Esophagus (tissue), 2 donors: ENCODE data around the gene PRR18. TPM values are rescaled to one million over a fixed set of nuclear protein-coding genes. Genes with fewer than 3 reads are reported as not detected.
A peak's percentile ranks its signal among the peaks of the same experiment; 100 is the strongest.
"Not testable (repeated sequence)": the region's sequence is repeated elsewhere in the genome, so short reads cannot be mapped to it uniquely, and the experiment has no call there.

ENCODE experiments used
- H3K27ac ChIP-seq, 2 donors: one replicate each; pipeline ENCODE4 v1.5.1; 2013; ENCODE audit warnings: low read depth in 2 of 2, mild to moderate bottlenecking in 2 of 2, inconsistent platforms in 1 of 2, low read length in 1 of 2, moderate library complexity in 1 of 2
- H3K27me3 ChIP-seq, 2 donors: one replicate each; pipeline ENCODE4 v1.6.1; 2013; ENCODE audit warnings: low read length in 2 of 2, control low read depth in 1 of 2, mild to moderate bottlenecking in 1 of 2; ENCODE audit not compliant: insufficient read depth in 2 of 2, control insufficient read depth in 1 of 2
- H3K36me3 ChIP-seq, 2 donors: one replicate each; pipeline ENCODE4 v1.6.1; 2013; ENCODE audit warnings: low read length in 1 of 2; ENCODE audit not compliant: control insufficient read depth in 2 of 2, insufficient read depth in 2 of 2
- H3K4me1 ChIP-seq, 2 donors: one replicate each; pipeline ENCODE4 v1.6.1; 2013; ENCODE audit warnings: low read length in 1 of 2; ENCODE audit not compliant: control insufficient read depth in 2 of 2, insufficient read depth in 2 of 2
- H3K4me3 ChIP-seq, 2 donors: one replicate each; pipeline ENCODE4 v1.5.1; 2013; ENCODE audit warnings: low read length in 2 of 2, mild to moderate bottlenecking in 2 of 2, low read depth in 1 of 2, moderate library complexity in 1 of 2
- H3K9me3 ChIP-seq, 2 donors: one replicate each; pipeline ENCODE4 v1.6.1; 2013; ENCODE audit warnings: mild to moderate bottlenecking in 2 of 2, low read depth in 1 of 2, low read length in 1 of 2, moderate library complexity in 1 of 2; ENCODE audit not compliant: control insufficient read depth in 2 of 2, insufficient read depth in 1 of 2
- WGBS, 2 donors: extraction: QIAGEN DNeasy Blood & Tissue Kit; methylation state at CpG; one replicate each; pipeline ENCODE4 v1.1.7; 2013; 5-methylcytosine and 5-hydroxymethylcytosine counted together
- polyA plus RNA-seq, 2 donors: library from polyadenylated mRNA; stranded (reverse); fragments of 200-250 nt; gene quantifications; one replicate each; pipeline ENCODE4 v1.2.3, GENCODE V29; 2013
- donor health status: healthy with polysubstance abuse.
- donor health status: Bipolar disorder and iron deficiency.

The PRR18 gene
- polyA plus RNA-seq, 2 donors, result not detected

DNA sequence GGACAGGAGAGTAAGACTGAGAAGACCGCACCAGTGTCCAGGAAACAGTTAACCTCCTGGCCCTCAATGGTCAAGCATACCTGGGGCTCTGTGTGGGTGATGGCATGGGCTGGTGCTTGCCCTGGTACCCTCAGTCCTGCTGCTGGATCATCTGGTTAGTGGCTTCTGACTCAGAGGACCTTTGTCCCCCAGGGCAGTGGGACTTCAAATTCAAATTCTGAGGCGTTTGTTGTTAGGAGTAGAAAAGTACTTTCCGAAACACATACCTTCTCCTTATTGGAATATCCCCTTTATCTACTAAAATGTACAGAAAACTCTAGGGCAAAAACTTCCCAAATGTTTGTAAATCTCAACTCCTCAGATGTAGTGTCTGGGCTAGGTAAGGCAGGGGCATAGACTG lies 38.3 kb upstream of the PRR18 start:
- no peak overlapping the region for H3K27ac ChIP-seq
- peaks cover 0 to 4% of the 10 kb centered on the region in 2 donors for H3K4me1 ChIP-seq
- H3K4me3 ChIP-seq, result no peak overlapping the region
- H3K27me3 ChIP-seq, result no peaks in the 10 kb centered on the region
- WGBS, 2 donors, result 85 to 91% methylated on average over 3 of the region's 3 CpGs
- no peaks in the 10 kb centered on the region for H3K36me3 ChIP-seq
- no peaks in the 10 kb centered on the region for H3K9me3 ChIP-seq

DNA sequence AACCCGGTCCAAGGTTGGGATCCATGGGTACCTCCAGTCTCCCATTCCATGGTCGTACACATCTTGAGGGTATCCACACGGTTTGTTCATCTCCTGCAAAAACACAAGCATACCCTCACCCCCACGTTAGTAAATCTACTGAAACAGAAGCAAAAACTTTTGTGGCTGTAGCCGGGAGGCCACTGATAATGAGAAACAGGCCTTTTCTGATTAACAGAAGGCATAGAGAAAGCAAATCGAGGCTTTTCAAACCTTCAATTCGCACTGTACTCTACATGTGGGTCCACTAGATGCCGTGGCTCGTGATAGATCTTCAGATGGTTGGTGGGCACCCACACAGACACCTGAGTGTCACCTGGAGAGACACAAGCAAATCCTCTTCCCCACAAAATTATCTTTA lies 37.5 kb upstream of the PRR18 start:
- H3K4me1 ChIP-seq, H3K9me3 ChIP-seq: not testable (repeated sequence)

DNA sequence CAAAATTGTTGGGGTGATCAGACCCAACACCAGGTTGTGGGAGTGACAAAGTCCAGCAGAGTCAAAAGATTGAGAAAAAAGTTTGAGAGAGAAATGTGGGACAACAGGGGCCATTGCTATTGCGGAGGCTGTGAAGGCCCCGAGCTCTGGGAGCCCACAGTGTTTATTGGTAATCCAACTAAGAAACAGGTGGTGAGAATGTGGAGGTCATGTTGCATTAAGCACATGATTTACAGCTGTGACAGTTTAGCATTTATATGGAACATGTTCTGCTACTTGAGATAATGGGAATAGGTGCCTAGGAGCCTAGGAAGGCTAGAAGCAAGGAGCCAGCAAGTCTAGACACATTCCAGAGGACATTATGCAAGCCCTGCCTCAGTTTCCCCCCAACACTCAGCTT lies 36.7 kb upstream of the PRR18 start:
- 89 to 97% methylated on average over 2 of the region's 2 CpGs for whole genome bisulfite sequencing, 2 donors
- not testable (repeated sequence) for H3K27me3 ChIP-seq, H3K4me3 ChIP-seq, H3K36me3 ChIP-seq, H3K27ac ChIP-seq, H3K4me1 ChIP-seq, H3K9me3 ChIP-seq

More for the DNA sequence above, 37.5 kb upstream of the PRR18 start:
- not testable (repeated sequence) for H3K36me3 ChIP-seq, H3K27me3 ChIP-seq, H3K4me3 ChIP-seq, H3K27ac ChIP-seq
- 83 to 85% methylated on average over 9 of the region's 9 CpGs for WGBS, 2 donors

DNA sequence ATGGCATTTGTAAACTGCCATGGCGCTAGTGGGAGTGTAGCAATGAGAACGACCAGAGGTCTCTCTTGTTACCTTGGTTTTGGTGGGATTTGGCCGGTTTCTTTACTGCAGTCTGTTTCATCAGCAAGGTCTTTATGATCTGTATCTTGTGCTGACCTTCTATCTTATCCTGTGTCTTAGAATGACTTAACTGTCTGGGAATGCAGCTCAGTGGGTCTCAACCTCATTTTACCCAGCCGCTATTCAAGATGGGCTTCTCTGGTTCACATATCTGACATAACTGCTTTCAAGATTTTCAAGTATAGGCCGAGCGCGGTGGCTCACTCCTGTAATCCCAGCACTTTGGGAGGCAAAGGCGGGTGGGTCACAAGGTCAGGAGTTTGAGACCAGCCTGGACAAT lies 36.0 kb upstream of the PRR18 start:
- no peaks in the 10 kb centered on the region for H3K27me3 ChIP-seq
- no peaks in the 10 kb centered on the region for H3K9me3 ChIP-seq
- no peaks in the 10 kb centered on the region for H3K36me3 ChIP-seq
- H3K27ac ChIP-seq, result no peak overlapping the region
- 96% methylated on average over 8 of the region's 8 CpGs for WGBS, 2 donors
- H3K4me1 ChIP-seq, result peaks cover 4 to 7% of the 10 kb centered on the region in 2 donors
- no peak overlapping the region for H3K4me3 ChIP-seq

DNA sequence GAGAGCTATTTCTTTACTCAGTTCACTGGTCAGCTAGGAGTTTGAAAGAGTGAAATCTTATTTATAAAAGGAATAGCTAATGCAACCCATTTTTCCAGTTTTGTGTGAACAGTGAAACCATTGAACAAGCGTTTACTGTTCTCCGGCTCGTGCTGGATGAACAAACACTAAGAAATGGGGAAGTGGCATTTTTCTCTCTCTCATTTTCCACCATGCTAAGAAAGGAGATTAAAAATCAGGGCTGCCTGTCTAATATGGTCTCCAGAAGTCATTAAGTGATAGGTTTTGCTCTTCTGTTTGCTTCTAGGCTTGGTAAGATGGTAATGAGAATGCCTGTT lies 34.9 kb upstream of the PRR18 start:
- Histone ChIP-seq H3K36me3 (no peaks in the 10 kb centered on the region), H3K9me3 (no peaks in the 10 kb centered on the region), H3K27me3 (no peaks in the 10 kb centered on the region), H3K27ac (peak overlapping the region; percentile 86 to 89), H3K4me3 (peak overlapping the region; percentile 94 to 100), H3K4me1 (peaks cover 4 to 12% of the 10 kb centered on the region in 2 donors)
- WGBS, 2 donors, result 13 to 19% methylated on average over 3 of the region's 3 CpGs

DNA sequence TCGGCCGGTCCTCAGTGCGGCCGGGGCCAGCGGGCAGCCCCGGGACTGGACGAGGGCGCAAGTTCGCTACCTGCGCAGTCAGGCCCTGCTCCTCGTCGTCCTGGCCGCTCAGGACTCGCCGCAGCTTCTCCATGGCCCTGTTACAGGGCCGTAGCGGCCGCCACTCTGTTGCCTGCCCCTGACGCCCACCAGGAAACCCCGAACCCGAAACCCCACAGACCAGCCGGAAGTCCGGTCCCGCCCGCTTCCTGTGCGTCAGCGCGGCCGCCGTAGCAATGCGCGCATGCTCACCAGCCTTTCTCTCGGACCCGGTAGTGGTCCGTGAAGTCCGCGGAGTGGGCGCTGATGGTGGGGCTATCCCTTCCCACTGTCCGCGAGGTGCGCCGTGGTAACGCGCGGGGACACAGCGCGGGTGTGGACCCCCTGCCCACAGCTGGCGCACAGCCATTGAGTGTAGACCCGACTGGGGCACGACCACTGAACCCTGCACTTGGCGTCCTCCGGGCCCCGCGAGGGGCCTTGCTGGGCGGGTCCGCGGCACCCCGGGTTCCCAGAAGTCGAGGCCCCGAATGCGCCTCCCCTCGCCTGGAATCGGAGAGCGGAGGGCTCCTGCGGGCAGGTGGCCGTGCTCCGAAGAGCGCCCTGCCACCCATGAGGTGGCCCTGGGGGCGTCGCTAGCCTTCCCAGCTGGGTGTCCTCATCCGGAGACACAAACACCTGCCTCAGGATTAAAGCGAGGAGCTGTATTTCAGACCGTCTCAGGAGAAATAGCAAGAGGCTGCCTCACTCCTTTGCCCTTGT lies 34.4 kb upstream of the PRR18 start, which contains the start of gene SFT2D1:
Gene SFT2D1, minus strand, starts transcription at position 197 of the 801 bp plus-strand sequence. Its CDS starts 64 bp downstream, at position 133.
- WGBS, 2 donors, result 0% methylated on average over 71 to 73 of the region's 73 CpGs
- peak within 1 kb of the TSS; percentile 94 to 100 for H3K4me3 ChIP-seq
- H3K36me3 ChIP-seq, result no peaks in the 10 kb centered on the region
- no peaks in the 10 kb centered on the region for H3K27me3 ChIP-seq
- no peaks in the 10 kb centered on the region for H3K9me3 ChIP-seq
- peak within 1 kb of the TSS; percentile 86 to 89 for H3K27ac ChIP-seq
- H3K4me1 ChIP-seq, result peaks cover 4 to 12% of the 10 kb centered on the region in 2 donors

DNA sequence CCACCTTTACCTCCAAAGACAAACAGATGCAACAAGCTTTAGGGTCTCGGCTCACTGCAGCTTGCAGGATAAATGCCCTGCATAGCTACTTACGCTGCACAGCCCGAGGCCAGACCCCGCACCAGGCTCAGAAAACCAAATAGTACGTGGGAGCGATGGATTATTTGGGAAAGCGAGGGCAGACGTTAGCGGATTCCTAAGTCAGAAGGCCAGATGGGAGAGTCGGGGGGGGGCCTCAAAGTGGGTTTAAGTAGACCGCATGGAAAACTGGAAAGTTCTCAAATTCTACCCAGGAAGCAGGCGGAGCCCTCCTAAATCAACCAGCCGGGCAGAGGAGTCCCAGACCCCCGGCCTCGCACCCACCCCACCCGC lies 33.8 kb upstream of the PRR18 start:
- H3K4me3 ChIP-seq, result peak overlapping the region; percentile 94 to 100
- no peaks in the 10 kb centered on the region for H3K27me3 ChIP-seq
- no peaks in the 10 kb centered on the region for H3K9me3 ChIP-seq
- peaks cover 0 to 4% of the 10 kb centered on the region in 2 donors for H3K36me3 ChIP-seq
- H3K27ac ChIP-seq, result peak overlapping the region; percentile 86 to 89
- H3K4me1 ChIP-seq, result peaks cover 4 to 12% of the 10 kb centered on the region in 2 donors
- WGBS, 2 donors, result 1% methylated on average over 16 of the region's 16 CpGs

DNA sequence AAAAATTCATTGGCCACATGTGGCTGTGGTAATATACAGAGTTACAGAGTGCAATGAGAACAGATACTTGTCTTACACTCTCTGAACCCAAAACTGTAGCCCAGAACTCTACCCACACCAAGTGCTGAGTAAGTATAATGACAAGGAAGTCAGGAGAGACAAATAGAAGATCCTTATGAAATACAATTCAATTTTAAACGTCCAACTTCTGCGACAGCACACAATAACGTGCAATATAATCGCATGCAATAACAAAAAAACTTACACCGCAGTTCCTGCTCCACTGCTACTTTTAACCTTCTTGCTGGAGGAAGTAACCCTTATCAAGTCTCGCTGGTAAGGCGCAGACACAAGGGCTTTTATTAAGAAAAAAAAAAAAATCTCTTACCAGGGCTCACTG lies 33.3 kb upstream of the PRR18 start:
- H3K4me3 ChIP-seq, result peak overlapping the region; percentile 94 to 100
- 23 to 34% methylated on average over 7 of the region's 7 CpGs for WGBS, 2 donors
- H3K27ac ChIP-seq, result no peak overlapping the region
- peaks cover 4 to 12% of the 10 kb centered on the region in 2 donors for H3K4me1 ChIP-seq
- H3K36me3 ChIP-seq, result peaks cover 0 to 5% of the 10 kb centered on the region in 2 donors
- no peaks in the 10 kb centered on the region for H3K27me3 ChIP-seq
- H3K9me3 ChIP-seq, result no peaks in the 10 kb centered on the region

DNA sequence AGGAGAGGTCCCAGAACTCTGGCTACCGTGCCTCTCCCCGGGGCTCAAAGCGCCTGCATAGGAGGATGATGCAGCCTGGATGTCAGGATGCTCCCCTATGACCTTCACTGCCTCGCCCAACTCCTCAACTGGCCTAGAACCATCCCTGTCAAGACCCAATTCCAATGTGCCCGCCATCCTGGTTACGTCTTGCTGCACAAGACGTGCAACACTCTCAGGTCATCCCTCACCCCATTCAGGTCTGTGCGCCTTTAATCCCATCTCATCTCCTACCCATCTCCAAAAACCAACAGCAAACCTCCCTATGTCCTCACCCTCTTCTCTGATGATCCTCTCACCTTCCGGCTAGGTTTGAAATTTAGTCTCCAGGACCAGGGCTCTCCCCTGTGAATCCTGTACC lies 30.7 kb upstream of the PRR18 start:
- Histone ChIP-seq H3K36me3 (peaks cover 0 to 5% of the 10 kb centered on the region in 2 donors), H3K4me3 (no peak overlapping the region), H3K9me3 (no peaks in the 10 kb centered on the region), H3K27me3 (no peaks in the 10 kb centered on the region), H3K4me1 (peaks cover 4 to 12% of the 10 kb centered on the region in 2 donors), H3K27ac (no peak overlapping the region)
- 95 to 96% methylated on average over 9 of the region's 9 CpGs for WGBS, 2 donors

DNA sequence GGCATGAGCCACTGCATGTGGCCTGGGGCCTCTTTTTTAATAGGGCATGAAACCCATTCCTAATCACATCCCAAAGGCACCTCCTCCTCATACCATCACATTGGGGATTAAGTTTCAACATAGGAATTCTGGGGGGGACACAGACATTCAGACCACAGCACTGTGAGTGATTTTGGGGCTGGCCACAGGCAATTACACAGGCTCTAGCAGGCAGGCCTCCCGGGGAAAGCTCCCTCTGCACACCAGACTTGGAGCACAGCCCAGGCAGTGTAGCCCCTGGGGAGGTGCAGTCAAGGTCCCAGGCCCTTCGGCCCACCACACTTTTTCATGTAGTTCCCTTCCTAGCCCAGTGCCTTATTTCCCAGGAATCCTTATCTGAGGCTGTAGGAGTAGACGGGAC lies 28.7 kb upstream of the PRR18 start:
- Histone ChIP-seq H3K4me3 (no peak overlapping the region), H3K27me3 (no peaks in the 10 kb centered on the region), H3K36me3 (peaks cover 0 to 5% of the 10 kb centered on the region in 2 donors), H3K4me1 (peaks cover 0 to 15% of the 10 kb centered on the region in 2 donors), H3K9me3 (no peaks in the 10 kb centered on the region), H3K27ac (no peak overlapping the region)
- WGBS, 2 donors, result 81 to 89% methylated on average over 3 of the region's 3 CpGs
